Skeletal muscle satellite cell (primary cell): ENCODE results near the gene CXCL17. TPM values are rescaled to one million over a fixed set of nuclear protein-coding genes. Genes with fewer than 3 reads are reported as not detected.

Experiments used
- H3K27me3 ChIP-seq: 2 replicates; pipeline ENCODE4 v1.7.0; 2013; ENCODE audit warnings: low read length; ENCODE audit not compliant: control insufficient read depth, insufficient read depth
- H3K36me3 ChIP-seq: 2 replicates; pipeline ENCODE4 v1.7.0; 2013; ENCODE audit warnings: mild to moderate bottlenecking, control low read depth, low read length; ENCODE audit not compliant: insufficient read depth
- H3K4me1 ChIP-seq: 2 replicates; pipeline ENCODE4 v1.7.0; 2013; ENCODE audit warnings: low read length; ENCODE audit not compliant: control insufficient read depth, insufficient read depth
- H3K4me2 ChIP-seq: 2 replicates; pipeline ENCODE4 v1.7.0; 2013; ENCODE audit warnings: mild to moderate bottlenecking, low read length
- H3K4me3 ChIP-seq: 2 replicates; pipeline ENCODE4 v1.7.0; 2013; ENCODE audit warnings: low read length
- H3K9ac ChIP-seq: 2 replicates; pipeline ENCODE4 v1.7.0; 2013; ENCODE audit warnings: mild to moderate bottlenecking, low read depth, low read length, moderate library complexity
- H3K9me3 ChIP-seq: replicated peaks from 2 replicates; pipeline ENCODE4 v1.7.0; 2013; ENCODE audit warnings: mild to moderate bottlenecking, control low read depth, low read length
- small RNA-seq: library from RNA; depleted of rRNA; stranded (forward); fragments of <200 nt; gene quantifications from one replicate; pipeline ENCODE3, GENCODE V24; 2012

Gene CXCL17

DNA sequence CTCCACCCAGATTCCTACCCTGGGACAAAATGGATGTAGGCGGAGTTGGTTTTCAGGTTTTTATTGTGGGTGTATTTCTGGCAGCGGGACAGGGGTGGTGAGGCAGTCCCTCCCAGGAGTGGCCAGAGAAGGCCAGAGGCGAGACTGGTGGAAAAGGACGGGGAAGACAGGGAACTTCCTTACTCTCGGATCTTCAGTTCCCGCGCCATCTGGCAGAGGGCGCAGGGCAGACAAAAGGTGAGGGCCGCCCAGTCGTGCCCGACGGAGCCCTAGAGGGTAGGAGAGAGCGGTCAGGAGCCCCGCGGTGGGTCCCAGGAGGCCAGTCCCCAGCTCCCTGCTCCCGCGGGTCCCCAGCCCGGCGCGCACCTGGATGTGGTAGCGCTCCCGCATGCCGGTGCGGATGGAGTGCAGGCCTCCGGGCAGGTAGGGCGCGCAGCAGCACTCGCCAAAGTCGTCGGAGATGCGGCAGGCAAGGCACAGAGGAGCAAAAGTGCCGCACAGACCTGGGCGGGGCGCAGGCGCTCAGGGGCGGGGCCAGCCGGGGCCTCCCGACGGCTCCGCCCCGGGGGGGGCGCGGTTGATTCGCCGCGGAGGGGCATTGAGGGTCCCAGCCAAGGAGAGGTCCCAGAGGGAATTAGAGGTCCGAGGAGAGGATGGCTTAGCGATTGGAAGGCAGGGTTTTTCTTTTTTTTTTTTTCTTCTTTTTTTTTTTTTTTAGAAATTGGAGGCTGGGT, 55.6 kb downstream of the CXCL17 start:
- H3K9me3 ChIP-seq = no peaks in the 10 kb centered on the region
- H3K4me1 ChIP-seq = peaks cover 7% of the 10 kb centered on the region
- H3K36me3 ChIP-seq = no peaks in the 10 kb centered on the region
- peaks cover 42% of the 10 kb centered on the region for H3K27me3 ChIP-seq
- H3K9ac ChIP-seq = no peak overlapping the region
- H3K4me3 ChIP-seq = peak overlapping the region; percentile 67
- H3K4me2 ChIP-seq = peak overlapping the region; percentile 93

- Histone ChIP-seq H3K4me1 (no peaks in the 10 kb centered on the region), H3K9me3 (no peaks in the 10 kb centered on the region), H3K36me3 (no peaks in the 10 kb centered on the region), H3K27me3 (peaks cover 38% of the 10 kb centered on the region), H3K4me3 (no peak overlapping the region), H3K9ac (no peak overlapping the region), H3K4me2 (no peak overlapping the region)
Measured at GRCh38 chr19:42380155-42380554, 62.6 kb downstream of the CXCL17 start.

Small RNAs within 50 kb of the gene (small RNA-seq; reads per million reads assigned to genes)
- not detected for gene RNU4-60P
